ENCODE results near the gene LTC4S.

DNA sequence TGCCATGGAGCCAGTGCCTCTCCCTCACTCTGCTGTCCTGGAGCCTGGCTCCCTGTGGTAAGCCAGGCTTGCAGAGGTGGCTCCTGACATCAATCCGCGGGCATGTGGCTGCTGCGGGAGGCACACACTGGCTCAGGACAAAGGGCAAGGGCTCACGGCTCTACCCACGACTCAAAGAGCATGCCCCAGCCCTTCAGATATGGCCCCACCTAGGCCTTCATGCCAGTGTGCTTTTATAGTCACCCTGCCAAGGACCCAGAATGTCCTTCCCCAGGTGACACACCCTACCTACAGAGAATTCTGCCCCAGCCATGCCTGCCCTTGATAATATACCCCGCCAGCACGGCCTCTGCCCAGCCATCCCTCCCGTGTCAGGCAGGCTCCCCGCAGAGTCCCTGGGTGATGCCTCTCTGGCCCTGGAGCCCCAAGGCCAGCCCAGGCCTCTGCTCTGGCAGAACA lies 11.3 kb downstream of the LTC4S start:
- TF ChIP-seq, protein P1, sequence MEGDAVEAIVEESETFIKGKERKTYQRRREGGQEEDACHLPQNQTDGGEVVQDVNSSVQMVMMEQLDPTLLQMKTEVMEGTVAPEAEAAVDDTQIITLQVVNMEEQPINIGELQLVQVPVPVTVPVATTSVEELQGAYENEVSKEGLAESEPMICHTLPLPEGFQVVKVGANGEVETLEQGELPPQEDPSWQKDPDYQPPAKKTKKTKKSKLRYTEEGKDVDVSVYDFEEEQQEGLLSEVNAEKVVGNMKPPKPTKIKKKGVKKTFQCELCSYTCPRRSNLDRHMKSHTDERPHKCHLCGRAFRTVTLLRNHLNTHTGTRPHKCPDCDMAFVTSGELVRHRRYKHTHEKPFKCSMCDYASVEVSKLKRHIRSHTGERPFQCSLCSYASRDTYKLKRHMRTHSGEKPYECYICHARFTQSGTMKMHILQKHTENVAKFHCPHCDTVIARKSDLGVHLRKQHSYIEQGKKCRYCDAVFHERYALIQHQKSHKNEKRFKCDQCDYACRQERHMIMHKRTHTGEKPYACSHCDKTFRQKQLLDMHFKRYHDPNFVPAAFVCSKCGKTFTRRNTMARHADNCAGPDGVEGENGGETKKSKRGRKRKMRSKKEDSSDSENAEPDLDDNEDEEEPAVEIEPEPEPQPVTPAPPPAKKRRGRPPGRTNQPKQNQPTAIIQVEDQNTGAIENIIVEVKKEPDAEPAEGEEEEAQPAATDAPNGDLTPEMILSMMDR (IDR thresholded peaks at IDR 0.05; ENCODE audit: insufficient read depth, low read length) = no peak
- no peak for TF ChIP-seq SPI1 (IDR thresholded peaks at IDR 0.05; ENCODE audit: borderline replicate concordance, low read depth)
- no peak for TF ChIP-seq POLR2AphosphoS5 (IDR thresholded peaks at IDR 0.05; ENCODE audit: low read depth)
- TF ChIP-seq, protein P2, sequence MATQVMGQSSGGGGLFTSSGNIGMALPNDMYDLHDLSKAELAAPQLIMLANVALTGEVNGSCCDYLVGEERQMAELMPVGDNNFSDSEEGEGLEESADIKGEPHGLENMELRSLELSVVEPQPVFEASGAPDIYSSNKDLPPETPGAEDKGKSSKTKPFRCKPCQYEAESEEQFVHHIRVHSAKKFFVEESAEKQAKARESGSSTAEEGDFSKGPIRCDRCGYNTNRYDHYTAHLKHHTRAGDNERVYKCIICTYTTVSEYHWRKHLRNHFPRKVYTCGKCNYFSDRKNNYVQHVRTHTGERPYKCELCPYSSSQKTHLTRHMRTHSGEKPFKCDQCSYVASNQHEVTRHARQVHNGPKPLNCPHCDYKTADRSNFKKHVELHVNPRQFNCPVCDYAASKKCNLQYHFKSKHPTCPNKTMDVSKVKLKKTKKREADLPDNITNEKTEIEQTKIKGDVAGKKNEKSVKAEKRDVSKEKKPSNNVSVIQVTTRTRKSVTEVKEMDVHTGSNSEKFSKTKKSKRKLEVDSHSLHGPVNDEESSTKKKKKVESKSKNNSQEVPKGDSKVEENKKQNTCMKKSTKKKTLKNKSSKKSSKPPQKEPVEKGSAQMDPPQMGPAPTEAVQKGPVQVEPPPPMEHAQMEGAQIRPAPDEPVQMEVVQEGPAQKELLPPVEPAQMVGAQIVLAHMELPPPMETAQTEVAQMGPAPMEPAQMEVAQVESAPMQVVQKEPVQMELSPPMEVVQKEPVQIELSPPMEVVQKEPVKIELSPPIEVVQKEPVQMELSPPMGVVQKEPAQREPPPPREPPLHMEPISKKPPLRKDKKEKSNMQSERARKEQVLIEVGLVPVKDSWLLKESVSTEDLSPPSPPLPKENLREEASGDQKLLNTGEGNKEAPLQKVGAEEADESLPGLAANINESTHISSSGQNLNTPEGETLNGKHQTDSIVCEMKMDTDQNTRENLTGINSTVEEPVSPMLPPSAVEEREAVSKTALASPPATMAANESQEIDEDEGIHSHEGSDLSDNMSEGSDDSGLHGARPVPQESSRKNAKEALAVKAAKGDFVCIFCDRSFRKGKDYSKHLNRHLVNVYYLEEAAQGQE (IDR thresholded peaks at IDR 0.05; ENCODE audit: insufficient replicate concordance, low read depth) = no peak

Data from HL-60 (cell line).